Keratinocyte (primary cell): ENCODE data around the gene CA9. TPM values are rescaled to one million over a fixed set of nuclear protein-coding genes. Genes with fewer than 3 reads are reported as not detected.

Source experiments
- DNase-seq: peaks from one replicate; pipeline ENCODE4 v3.0.0-alpha.2; 2011; ENCODE audit warnings: low read depth, missing footprints, low spot score
- FAIRE-seq: peaks from 2 replicates; lab custom pipeline; 2011; peaks lifted over from hg19 to GRCh38; lab: Jason Lieb, UNC
- H2AFZ ChIP-seq: 2 replicates; pipeline ENCODE4 v1.6.0; 2012; ENCODE audit warnings: low read length, control low read depth, inconsistent platforms; ENCODE audit not compliant: control insufficient read depth
- H3K27ac ChIP-seq: 2 replicates; pipeline ENCODE4 v1.5.1; 2011; ENCODE audit warnings: low read length; ENCODE audit not compliant: control insufficient read depth, insufficient read depth
- H3K27me3 ChIP-seq: 3 replicates; pipeline ENCODE4 v1.6.0; 2011; ENCODE audit warnings: low read length; ENCODE audit not compliant: control insufficient read depth, insufficient read depth; ENCODE audit errors: extremely low read depth
- H3K36me3 ChIP-seq, 2 experiments: 2 replicates in 1 of 2; 3 replicates in 1 of 2; pipeline ENCODE4 v1.5.1; 2011; ENCODE audit warnings: low read length in 2 of 2, mild to moderate bottlenecking in 1 of 2; ENCODE audit not compliant: control insufficient read depth in 2 of 2, insufficient read depth in 2 of 2; ENCODE audit errors: extremely low read depth in 1 of 2
- H3K4me1 ChIP-seq: 3 replicates; pipeline ENCODE4 v1.5.1; 2011; ENCODE audit warnings: low read length; ENCODE audit not compliant: control insufficient read depth, insufficient read depth; ENCODE audit errors: extremely low read depth
- H3K4me2 ChIP-seq: 3 replicates; pipeline ENCODE4 v1.6.0; 2011; ENCODE audit warnings: low read depth, low read length; ENCODE audit not compliant: control insufficient read depth, insufficient read depth; ENCODE audit errors: extremely low read depth
- H3K4me3 ChIP-seq, 3 experiments: fragments of 200-600 bp in 1 of 3; sonication (generic) in 1 of 3; 2 replicates in 2 of 3; 3 replicates in 1 of 3; pipeline ENCODE4 v1.5.1; 2011 to 2016; ENCODE audit warnings: low read length in 3 of 3, mild to moderate bottlenecking in 3 of 3, control low read depth in 2 of 3, inconsistent platforms in 1 of 3, low read depth in 1 of 3, mixed read lengths in 1 of 3, mixed run types in 1 of 3, moderate library complexity in 1 of 3; ENCODE audit not compliant: control insufficient read depth in 2 of 3, insufficient read depth in 2 of 3; ENCODE audit errors: extremely low read depth in 1 of 3
- H3K79me2 ChIP-seq: 2 replicates; pipeline ENCODE4 v1.6.0; 2012; ENCODE audit warnings: low read length; ENCODE audit not compliant: control insufficient read depth, insufficient read depth
- H3K9ac ChIP-seq: 3 replicates; pipeline ENCODE4 v1.6.0; 2011; ENCODE audit warnings: low read length; ENCODE audit not compliant: control insufficient read depth, insufficient read depth; ENCODE audit errors: extremely low read depth
- H3K9me1 ChIP-seq: 3 replicates; pipeline ENCODE4 v1.6.0; 2011; ENCODE audit warnings: low read length; ENCODE audit not compliant: control insufficient read depth, insufficient read depth; ENCODE audit errors: extremely low read depth
- H3K9me3 ChIP-seq: 2 replicates; pipeline ENCODE4 v1.5.1; 2012; ENCODE audit warnings: low read depth, low read length; ENCODE audit not compliant: control insufficient read depth
- H4K20me1 ChIP-seq: 3 replicates; pipeline ENCODE4 v1.6.0; 2011; ENCODE audit warnings: low read length; ENCODE audit not compliant: control insufficient read depth, insufficient read depth; ENCODE audit errors: extremely low read depth
- CTCF ChIP-seq, 3 experiments: IDR thresholded peaks in 1 of 3; conservative IDR thresholded peaks in 1 of 3; optimal IDR thresholded peaks in 1 of 3; 2 replicates in 2 of 3; 3 replicates in 1 of 3; pipeline versions ENCODE3 to v1.5.1; 2011; ENCODE audit warnings: low read length in 3 of 3, mild to moderate bottlenecking in 3 of 3, moderate library complexity in 2 of 3, control low read depth in 1 of 3, inconsistent platforms in 1 of 3; ENCODE audit not compliant: insufficient read depth in 2 of 3; ENCODE audit errors: extremely low read depth in 1 of 3
- EZH2 ChIP-seq: IDR thresholded peaks from one replicate; pipeline ENCODE4 v1.6.1; 2012; ENCODE audit warnings: inconsistent platforms, mild to moderate bottlenecking, low read length, moderate library complexity
- dilution Hi-C: fragments of 300-500 bp; cut with MboI; formaldehyde crosslinking; loops from one replicate; pipeline ENCODE4 v1.7.0; 2020; ENCODE audit warnings: low sequenced_read_pairs; ENCODE audit not compliant: extremely low pct_ligation_motif_present
- polyA plus RNA-seq, 5 experiments: library from polyadenylated mRNA; depleted of rRNA in 3 of 5; stranded (reverse) in 3 of 5; stranded (forward) in 1 of 5; unstranded in 1 of 5; fragments of >200 nt; gene quantifications; 1 replicate in 1 of 5; 2 replicates in 3 of 5; 3 replicates in 1 of 5; pipeline versions ENCODE4 v1.2.1 to v1.2.3, GENCODE V29; 2011 to 2012; ENCODE audit warnings: missing spikeins in 2 of 5, low read depth in 1 of 5, low replicate concordance in 1 of 5

The CA9 gene
- polyA plus RNA-seq, 1 donor (not counting 4 experiments of a cell fraction or from before 2014, with no cell fraction given): 7.2 TPM

- dilution Hi-C loops: no loop called here
- FAIRE-seq: no peak
- Histone ChIP-seq H4K20me1 (no peaks in the 10 kb centered on the region), H2AFZ (no peak overlapping the region), H3K79me2 (no peaks in the 10 kb centered on the region), H3K36me3 (no peaks in the 10 kb centered on the region), H3K27me3 (peaks cover 3% of the 10 kb centered on the region), H3K9me1 (no peaks in the 10 kb centered on the region), H3K4me2 (no peak overlapping the region), H3K9ac (no peak overlapping the region), H3K4me3 (no peak overlapping the region), H3K27ac (no peak overlapping the region), H3K9me3 (no peaks in the 10 kb centered on the region), H3K4me1 (peaks cover 10% of the 10 kb centered on the region)
- no peak for DNase-seq
- TF ChIP-seq EZH2: no peak
- no peak for TF ChIP-seq CTCF (optimal IDR thresholded peaks at IDR 0.05 in 1 of 3, IDR thresholded peaks at IDR 0.05 in 1 of 3, conservative IDR thresholded peaks at IDR 0.05 in 1 of 3; ENCODE audit: extremely low read depth in 1 of 3, insufficient read depth in 2 of 3, low read length in 3 of 3)
Measured at GRCh38 chr9:35652829-35653209, 20.9 kb upstream of the CA9 start.

GRCh38 chr9:35653611-35654010 lies 20.1 kb upstream of the CA9 start:
- Histone ChIP-seq H3K27ac (no peak overlapping the region), H3K36me3 (no peaks in the 10 kb centered on the region), H4K20me1 (no peaks in the 10 kb centered on the region), H3K4me3 (no peak overlapping the region), H3K9me3 (no peaks in the 10 kb centered on the region), H3K9ac (no peak overlapping the region), H3K79me2 (no peaks in the 10 kb centered on the region), H3K9me1 (no peaks in the 10 kb centered on the region), H3K27me3 (peaks cover 3% of the 10 kb centered on the region), H3K4me2 (no peak overlapping the region), H2AFZ (no peak overlapping the region), H3K4me1 (peaks cover 10% of the 10 kb centered on the region)
- TF ChIP-seq EZH2: no peak
- TF ChIP-seq CTCF (optimal IDR thresholded peaks at IDR 0.05 in 1 of 3, IDR thresholded peaks at IDR 0.05 in 1 of 3, conservative IDR thresholded peaks at IDR 0.05 in 1 of 3; ENCODE audit: extremely low read depth in 1 of 3, insufficient read depth in 2 of 3, low read length in 3 of 3): no peak
- FAIRE-seq (no peak), DNase-seq (no peak)
- dilution Hi-C loops: no loop called here
